GM21423 (cell line): ENCODE results near the gene PCTP.

Experiments
- ATAC-seq: cut with Tn5 transposase; IDR thresholded peaks from one replicate; pipeline ENCODE4 v1.9.1; 2021; ENCODE audit warnings: mild to moderate bottlenecking, moderate library complexity; ENCODE audit not compliant: unreplicated experiment

PCTP gene

DNA sequence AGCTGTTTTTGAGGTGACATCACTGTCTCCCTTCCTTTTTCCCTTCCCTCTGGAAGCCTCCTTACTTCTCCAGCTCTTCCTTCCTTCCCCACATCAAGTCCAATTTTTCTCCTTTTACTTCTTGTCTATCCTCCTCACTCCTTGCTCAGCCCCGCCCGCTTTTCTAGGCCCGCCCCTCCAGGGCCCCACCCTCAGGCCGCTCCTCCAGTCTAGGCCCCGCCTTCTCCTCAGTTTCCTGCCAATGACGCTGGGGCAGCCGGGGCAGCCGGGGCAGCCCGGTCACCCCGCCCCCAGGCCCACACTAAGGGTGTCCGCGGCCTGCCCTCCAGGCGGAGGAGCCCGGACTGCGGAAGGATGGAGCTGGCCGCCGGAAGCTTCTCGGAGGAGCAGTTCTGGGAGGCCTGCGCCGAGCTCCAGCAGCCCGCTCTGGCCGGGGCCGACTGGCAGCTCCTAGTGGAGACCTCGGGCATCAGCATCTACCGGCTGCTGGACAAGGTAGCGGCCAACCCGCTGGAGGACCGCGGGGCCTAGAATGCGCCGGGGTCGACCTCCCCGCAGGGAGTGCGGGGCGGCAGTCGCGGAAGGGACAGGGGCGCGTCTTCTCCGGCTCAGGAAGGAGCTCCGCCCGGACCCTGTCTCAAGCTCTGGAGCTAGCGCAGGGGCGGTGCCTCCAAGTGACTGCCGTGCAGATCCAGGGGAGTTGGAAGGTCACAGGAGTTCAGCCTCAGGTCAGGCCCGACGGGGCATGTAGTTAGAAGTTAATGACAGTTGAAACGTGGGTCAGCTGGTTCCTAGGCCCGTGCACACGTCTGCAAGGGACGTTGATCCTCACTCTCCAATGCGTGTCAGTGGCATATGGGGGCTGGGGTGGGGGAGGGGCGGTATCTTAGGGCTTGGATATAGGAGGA lies at the start of gene PCTP:
Gene PCTP (plus strand): TSS at position 302 of the 908 bp plus-strand sequence. CDS start 53 bp downstream, at position 355.
- peak; percentile 99 for ATAC-seq

DNA sequence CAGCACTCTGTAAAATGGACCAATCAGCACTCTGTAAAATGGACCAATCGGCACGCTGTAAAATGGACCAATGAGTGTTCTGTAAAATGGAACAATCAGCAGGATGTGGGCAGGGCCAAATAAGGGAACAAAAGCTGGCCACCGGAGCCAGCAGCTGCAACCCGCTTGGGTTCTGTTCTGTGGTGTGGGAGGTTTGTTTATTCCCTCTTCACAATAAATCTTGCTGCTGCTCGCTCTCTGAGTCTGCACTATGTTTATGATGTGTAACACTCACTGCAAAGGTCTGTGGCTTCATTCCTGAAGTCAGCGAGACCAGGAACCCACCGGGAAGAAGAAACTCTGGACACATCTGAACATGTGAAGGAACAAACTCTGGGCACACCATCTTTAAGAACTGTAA lies 48.7 kb upstream of the PCTP start:
- ATAC-seq, result no peak

DNA sequence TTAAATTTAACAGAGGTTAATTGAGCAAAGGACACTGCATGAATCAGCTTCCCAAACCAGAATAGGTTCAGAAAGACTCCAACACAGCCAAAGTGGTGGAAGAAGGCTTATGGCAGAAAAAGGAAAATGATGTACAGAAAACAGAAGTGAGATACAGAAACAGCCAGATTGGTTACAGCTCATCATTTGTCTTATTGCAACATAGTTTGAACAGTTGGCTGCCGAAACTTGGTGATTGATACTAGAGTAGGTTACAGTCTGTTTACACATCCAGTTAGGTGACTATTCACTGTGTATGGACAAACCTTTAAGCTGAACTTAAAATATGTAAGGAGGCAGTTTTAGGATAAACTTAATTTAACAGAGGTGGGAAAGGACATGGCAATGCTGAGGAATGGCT lies 46.5 kb upstream of the PCTP start:
- ATAC-seq, result no peak

- no peak for ATAC-seq
Observed at GRCh38 chr17:55705847-55706246, 45.0 kb upstream of the PCTP start.

DNA sequence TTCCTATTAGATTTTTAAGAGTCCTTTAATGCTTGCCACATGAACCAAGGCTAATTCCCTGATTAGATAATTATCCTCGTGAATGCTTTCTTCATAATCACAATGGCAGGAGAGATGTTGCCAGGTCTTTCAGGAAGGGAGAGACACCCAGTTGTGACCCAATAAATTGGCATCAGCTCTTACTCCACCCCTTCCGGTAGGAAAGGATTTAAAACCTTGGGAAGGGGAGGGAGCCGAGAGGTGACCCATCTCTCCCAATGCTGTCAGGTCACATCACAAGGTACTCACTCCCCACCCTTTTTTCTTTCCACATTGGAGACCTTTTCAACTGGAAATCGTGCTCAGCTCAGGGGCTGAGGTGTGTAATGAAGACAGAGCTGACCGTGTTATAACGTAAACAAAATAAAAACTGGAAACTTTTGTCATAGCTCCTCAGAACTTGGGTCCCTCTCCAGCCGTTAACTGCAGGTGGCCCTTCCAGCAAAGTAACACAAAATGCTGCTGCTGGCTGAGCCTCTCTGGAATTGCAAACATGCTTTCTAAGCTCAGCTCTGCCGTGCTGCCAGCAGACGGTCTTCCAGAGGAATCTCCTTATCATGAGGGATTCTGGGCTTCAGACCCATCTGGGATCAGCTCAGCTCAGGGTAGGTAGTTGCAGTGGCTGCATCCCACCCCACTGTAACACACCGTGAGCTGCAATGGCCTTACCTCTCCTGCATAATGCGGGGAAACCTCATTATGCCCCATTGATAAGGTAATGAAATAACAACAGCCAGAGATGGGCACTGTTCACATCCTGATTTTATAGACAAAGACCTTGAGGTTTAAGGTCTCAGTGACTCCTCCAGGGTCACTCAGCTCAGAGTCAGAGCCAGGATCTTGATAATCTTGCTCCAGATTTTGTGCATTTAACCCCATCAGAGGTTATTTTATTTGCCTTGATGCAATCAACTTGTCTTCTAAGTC lies 43.8 kb upstream of the PCTP start:
- ATAC-seq, result no peak

DNA sequence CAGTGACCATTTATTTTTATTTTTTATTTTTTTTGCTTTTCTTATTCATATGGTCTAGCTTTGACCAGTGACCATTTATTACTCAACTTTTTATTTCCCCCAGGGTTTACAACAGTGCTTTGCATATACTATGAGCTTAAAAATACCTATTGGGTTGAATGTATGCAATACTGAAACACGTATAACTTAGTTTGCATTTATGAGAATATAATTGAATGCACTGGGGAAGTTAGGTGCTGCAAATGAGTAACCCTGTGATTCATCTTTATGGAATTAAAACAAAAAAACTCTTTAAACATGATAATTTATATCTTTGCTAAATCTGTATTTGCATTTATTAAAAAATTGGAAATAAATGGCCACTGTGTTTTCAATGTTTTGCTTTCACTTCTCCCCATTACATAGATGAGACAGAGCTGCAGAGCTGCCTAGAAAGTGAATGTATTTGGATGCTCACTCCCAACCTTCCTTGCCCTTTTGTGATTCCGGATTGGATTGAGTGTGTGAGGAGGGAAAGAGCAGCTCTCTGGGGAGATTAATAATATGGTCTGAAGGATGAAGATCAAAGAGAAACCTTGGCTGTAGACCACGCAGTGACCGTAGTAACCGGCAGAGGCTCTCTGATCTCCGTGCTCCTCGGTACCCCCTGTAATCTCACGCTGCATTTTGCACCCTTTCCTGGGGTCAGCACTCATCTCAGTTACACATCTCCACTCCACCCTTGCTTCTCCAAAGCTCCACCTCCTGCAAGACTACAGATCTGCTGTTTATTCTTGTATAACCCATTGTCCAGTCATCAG lies 42.5 kb upstream of the PCTP start:
- ATAC-seq, result no peak

DNA sequence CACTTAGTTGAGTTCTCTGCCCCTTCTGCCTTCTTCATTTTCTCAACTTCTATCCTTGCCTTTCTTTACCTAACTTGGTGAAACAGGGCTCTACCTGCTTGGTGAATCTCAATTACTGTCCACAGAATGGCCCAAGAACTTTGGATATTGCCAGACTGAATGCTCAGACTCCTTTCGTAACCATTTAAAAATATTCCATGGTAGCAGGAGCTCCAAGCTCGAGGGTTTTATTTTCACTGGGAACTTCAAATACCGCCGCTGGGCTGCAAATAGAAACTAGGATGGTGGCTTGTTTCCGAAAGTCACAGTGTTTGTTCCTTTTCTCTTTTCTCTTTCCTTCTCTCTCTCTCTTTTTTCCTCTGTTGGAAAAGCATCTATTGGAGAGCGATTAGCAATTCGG lies 41.4 kb upstream of the PCTP start:
- ATAC-seq, result no peak

DNA sequence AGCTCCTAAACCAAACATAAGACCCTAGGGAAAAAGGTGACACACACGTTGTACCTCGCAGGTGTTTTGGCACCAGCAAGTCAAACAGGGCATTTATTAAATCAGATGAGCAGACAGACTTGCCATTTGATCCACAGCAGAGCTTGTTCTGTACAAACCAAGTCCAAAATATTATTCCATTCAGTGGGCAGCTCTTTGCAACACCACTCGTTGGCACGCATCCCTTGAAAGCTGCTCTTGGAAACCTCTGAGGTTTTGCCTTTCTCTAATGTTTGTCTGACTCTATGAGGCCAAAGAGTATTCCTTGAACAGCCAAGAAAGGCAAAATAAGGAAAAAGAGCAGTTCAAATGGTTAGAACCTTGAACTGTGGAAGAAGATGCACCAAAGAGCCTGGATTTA lies 40.9 kb upstream of the PCTP start:
- no peak for ATAC-seq

DNA sequence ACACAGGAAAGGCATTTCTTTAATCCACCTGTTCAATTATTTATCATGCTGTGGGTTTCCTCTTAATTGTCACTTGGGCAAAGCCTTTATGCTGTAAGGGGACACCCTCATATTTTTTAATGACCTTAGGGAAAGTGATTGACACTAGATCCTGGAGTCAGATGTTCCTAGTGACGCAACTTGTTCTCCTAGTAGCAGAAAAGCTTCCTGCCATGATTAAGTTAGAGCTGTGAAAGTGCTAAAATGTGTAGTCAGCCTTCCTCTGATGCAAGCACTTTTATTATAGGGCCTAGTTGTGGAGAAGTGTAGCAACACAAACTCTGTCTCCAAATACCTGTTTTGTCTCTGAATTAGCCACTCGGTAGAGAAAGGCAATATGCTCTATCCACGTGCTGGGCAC lies 40.4 kb upstream of the PCTP start:
- no peak for ATAC-seq

GRCh38 chr17:55710829-55711496 lies 39.9 kb upstream of the PCTP start:
- ATAC-seq, result no peak

DNA sequence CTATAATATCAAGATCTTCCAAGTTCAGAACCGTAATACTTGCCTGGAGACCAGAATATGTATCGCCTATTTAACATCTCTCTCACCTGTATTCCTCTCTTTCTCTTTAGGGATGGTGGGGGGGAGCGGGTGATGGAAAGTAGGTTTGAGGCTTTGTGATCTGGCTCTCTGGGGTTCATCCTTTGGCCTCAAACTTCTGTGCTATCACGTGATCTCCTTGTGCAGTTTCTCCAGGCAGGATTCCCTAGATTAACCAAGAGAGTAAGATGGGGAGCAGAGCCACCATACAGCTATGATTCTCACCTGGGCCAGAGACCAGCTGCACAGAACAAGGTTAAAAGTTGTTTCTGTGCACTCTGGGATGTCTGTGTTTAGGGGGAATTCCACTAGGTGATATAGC lies 33.4 kb upstream of the PCTP start:
- ATAC-seq, result no peak

GRCh38 chr17:55717898-55718735 lies 32.7 kb upstream of the PCTP start:
- no peak for ATAC-seq

DNA sequence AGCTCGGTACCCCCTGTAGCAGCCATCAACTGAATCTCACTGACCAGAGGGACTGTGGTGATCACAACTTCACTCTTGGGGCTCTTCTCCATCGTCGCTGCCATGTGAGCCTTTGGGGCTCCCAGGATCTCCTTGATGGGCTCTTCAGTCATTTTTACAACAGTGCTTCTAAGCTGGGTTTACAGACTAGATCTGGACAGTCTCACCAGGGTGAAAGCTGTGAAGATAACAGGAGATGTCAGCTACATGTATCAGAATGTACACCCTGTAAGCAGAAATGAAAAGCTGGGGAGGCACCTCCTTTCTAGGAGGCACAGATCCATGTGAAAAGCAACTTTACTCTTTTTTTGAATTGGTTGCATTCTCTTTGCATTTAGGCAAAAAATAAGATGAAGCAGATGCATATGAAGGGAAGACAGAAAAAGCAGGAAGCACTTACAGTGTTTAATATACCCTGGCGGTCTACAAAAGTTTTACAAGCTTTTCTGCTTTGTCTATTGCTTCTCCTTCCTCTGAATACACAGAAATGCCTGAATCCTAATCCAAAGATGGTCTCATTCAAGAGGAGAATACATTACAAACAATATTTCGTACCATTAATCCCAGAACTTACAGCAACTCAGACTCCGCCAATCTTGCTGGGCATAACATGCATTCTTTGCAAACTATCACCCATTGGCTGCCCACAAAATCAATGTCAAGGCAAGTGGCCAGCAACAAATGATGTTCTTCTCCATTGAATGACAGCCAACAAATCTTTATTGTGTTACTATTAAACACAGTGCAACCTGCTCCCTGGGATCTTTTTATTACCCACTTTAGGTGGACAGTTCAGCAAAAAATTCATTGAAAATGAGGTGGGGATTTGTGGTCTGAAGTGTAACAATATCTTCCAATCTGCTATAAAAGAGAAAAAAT lies 29.7 kb upstream of the PCTP start:
- no peak for ATAC-seq

DNA sequence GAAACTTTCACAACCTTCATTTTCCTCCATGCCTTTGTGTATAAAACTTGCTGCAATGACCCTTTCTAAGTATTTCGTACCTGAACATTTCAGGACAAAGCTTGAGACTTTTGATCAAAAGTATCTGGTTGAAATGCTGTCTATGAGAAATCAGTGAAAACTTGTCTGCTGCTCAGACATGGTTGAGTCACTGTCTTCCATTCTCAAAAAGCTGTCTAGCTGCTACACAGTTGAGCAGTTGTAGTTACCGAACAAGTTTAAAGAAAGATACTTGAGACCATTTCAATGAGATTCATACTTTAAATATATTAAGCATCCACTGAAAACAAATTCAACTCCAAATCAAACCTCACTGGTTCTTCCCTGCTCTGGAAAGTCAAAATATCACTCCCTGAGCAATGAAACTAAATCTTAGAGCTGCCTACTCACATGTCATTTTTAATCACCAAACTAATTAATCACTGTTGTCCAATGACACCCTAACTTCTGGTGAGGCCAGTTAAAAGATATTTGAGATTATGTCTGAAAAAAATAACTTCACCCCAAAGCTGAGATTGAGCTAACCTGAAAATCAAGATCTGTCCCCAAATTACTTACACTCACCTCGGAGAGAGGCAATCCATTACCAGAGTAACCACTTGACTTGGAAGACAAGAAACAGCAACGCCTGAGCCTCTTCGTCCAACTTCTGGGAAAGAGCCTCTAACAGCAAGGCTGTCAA lies 28.7 kb upstream of the PCTP start:
- no peak for ATAC-seq

- ATAC-seq, result no peak
Observed at GRCh38 chr17:55722742-55723487, 27.9 kb upstream of the PCTP start, which contains the start of gene TMEM100. Gene TMEM100, minus strand, starts transcription at chr17:55722864. Its CDS starts 1,794 bp downstream, at chr17:55721070.

- ATAC-seq, result no peak
Observed at GRCh38 chr17:55723488-55723848, 27.4 kb upstream of the PCTP start.

DNA sequence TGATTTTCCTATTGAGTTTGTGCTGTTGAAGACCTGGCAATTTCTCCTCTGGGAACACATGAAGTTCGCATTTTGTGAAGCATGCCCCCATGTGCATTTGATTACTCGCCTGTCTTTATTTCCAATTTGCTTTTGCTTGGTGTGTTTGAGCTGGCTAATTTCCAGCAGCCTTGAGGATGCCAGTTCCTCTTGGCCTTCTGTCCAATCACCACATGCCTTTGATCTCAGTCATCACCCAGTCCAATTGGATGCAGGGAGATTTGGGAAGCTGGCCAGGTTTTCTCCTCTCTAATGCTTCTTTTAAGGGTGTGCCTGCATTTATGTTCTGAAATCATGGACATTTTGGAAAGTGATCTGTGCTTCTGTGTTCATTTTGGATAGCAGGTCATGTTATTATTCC lies 24.4 kb upstream of the PCTP start:
- no peak for ATAC-seq
